ENCODE data around the gene NME8.

NME8 gene

GRCh38 chr7:37899712-37900247, 51.4 kb downstream of the NME8 start:
- DNase-seq (ENCODE audit: low read depth in 2 of 2) = no peak

- DNase-seq (ENCODE audit: low read depth in 2 of 2) = no peak
Measured at GRCh38 chr7:37901236-37901827, 52.9 kb downstream of the NME8 start.

DNA sequence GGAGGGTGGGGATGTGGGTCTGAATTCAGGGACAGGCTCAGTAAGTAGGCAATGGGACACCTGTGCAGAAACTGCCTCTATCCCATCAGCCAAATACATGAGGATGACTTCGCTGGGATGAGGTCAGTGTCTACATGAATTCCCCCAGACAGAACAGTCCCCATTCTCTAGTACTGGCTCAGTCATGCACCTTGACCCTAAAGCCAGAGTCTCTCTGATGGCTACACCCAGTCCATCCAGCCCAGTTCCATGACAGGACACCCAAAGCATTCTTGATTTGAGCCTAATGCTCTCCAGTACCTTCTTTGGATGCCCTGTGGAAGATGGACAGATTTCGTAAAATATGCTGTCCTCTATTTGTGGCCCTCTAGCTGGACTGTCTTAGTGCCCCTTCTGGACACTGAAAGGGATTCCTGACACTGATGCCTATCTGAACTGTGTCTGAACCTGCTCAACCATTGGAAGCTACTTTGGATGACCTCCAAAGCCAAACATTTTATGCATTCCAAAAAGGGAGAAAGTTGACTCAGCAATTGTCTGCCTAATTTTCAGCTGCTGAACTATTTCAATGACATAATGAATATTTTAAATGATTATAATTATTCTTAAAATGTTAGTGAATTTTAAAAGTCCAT, 53.6 kb downstream of the NME8 start:
- DNase-seq (ENCODE audit: low read depth in 2 of 2) = no peak

- DNase-seq (ENCODE audit: low read depth in 2 of 2) = no peak
Measured at GRCh38 chr7:37908221-37908788, 59.9 kb downstream of the NME8 start.

DNA sequence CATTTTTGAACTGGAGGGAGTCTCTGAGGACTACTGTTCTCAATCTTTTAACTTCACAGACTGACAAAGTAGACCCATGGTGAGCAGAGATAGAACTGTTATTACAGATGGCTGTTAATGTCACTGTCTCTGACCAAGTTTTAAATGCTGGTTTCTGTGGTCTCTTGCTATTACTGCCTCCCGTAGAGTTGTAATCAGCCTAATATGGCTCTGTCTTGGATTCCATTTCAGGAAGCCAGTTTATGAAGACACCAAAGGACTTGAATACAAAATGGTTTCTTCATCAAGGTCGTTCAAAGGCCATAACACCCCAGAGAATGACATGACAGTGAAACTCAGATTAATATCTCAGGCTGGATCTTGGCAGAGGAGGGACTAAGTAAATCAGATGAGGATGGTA, 64.4 kb downstream of the NME8 start:
- no peak for DNase-seq (ENCODE audit: low read depth in 2 of 2)

GRCh38 chr7:37915438-37915837, 67.0 kb downstream of the NME8 start:
- DNase-seq (ENCODE audit: low read depth in 2 of 2) = no peak

DNA sequence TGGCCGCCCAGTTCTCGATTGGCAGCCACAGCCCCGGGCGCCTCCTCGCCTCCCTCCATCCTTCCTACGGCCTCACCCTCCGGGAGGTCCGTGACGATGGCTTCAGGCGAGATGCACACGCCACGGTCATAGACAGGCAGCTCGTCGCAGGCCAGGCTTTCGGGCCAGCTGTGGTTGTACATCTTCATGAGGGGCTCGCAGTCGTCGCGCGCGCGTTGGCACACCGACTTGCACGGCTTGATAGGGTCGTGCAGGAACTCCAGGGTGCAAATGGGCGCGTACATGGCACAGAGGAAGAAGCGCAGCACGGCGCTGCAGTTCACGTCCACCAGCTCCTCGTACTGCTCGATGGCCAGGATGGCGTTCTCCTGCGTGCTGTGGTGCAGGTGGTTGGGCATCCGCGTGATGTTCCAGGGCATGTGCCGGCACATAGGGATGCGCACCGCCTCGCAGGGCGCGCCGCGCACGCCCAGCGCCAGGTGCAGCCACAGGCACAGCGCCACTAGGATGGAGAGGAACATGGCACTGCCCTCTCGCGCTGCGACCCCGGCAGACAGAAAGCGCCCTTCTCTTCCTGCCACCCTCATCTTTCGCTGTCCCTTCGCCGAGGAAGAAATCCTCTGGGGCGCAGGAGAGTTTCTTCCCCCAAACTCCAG, 67.7 kb downstream of the NME8 start:
- DNase-seq (ENCODE audit: low read depth in 2 of 2) = no peak

DNA sequence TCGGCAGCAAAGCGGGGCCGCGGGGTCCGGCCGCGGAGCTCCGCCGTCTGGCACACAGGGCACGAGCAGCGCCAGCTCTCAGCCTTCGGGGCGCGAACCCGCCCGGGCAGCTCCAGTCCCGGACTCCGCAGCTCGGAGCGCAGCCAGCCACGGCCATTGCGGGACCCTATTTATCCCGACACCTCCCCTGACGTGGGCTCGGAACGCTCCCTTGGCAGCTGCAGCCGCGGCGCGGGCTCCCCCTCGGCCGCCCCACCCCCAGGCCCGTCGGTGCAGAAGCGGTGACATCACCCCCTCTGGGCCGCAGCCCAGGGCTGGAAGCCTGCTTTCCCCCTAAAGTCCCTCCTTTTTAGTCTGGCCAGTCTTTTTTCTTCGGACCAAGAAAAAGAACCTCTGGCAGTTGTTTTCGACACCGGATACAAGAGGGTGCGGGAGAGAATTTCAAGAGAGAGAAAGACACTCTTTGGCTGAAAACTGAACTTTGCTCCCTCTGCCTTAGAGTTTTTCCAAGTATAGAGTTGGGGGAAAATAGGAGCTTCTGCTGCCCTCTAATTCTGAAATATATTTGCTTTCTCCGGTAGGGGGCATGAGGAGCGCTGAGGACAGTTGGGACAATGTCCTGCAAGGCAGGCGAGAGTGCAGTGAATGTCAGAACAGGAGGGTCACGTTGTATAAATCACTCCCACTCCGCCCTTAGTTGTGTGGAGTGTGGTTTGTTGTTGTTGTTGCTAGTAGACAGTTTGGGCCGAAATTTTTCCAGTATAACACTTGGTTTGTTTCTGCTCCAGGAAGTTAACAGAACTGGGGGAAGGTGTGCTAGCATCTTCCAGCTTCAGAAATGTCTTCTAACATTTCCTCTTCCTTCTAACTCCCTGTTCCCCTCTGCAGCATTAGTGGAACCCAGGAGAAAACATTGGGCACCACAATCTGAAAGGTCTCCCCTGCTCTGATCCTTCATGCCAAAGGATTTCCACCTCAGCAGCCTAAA, 68.6 kb downstream of the NME8 start, which contains the start of gene SFRP4:
TSS of gene SFRP4 (minus strand) at position 145 of the 988 bp plus-strand sequence. CDS start 280 bp downstream, outside the sequence.
- DNase-seq (ENCODE audit: low read depth in 2 of 2) = no peak

DNA sequence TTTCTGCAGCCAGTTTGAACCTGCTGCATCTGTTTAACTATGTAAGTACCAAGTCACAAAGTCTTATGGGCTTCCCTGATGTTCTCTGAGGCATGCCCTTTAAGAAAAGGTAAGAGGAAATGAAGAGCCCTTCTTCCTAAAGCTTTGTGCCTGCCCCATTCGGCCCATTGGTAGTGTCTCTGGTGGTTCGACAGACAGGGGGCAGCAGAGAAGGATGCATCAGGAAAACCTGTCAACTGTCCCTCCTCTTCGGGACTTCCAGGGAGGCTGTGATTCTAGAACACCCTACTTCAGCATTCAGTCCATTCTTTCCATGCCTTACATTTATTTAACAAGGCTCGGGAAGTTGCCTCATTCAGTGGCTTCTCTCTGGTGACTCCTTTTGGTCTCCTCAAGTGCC, 70.1 kb downstream of the NME8 start:
- DNase-seq (ENCODE audit: low read depth in 2 of 2) = no peak

DNA sequence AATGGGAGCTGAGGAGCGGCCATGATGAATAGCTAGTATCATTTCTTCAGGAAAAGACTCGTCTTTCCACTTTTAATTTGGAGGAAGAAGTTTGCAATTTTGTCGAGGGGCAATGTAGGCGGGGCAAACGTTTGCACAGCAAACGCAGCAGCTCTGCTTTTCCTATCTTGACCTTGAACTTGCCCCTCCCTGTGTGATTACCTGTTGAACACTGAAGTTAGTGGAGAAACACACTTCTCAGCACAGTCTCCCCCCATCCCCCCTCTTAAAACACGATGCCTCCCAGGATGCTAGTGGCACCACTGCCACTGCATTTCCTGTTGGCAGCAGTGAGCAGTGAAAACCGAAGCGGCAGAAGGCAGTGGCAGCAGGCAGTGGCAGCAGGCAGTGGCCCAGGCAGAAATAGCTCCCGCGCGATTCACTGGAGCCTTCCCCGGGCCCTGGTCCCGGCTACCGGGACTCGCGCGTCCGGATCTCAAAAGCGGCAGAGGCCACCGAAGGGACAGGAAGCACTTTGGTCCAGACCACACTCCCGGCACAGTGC, 72.0 kb downstream of the NME8 start, which contains the start of gene EPDR1:
TSS of gene EPDR1 (plus strand) at position 336 of the 544 bp plus-strand sequence. CDS start 300 bp downstream, outside the sequence.
- no peak for DNase-seq (ENCODE audit: low read depth in 2 of 2)

- no peak for DNase-seq (ENCODE audit: low read depth in 2 of 2)
Measured at GRCh38 chr7:37920849-37921805, 72.7 kb downstream of the NME8 start.

- DNase-seq (ENCODE audit: low read depth in 2 of 2) = no peak
Measured at GRCh38 chr7:37921876-37922275, 73.5 kb downstream of the NME8 start.

- no peak for DNase-seq (ENCODE audit: low read depth in 2 of 2)
Measured at GRCh38 chr7:37923996-37924395, 75.6 kb downstream of the NME8 start.

DNA sequence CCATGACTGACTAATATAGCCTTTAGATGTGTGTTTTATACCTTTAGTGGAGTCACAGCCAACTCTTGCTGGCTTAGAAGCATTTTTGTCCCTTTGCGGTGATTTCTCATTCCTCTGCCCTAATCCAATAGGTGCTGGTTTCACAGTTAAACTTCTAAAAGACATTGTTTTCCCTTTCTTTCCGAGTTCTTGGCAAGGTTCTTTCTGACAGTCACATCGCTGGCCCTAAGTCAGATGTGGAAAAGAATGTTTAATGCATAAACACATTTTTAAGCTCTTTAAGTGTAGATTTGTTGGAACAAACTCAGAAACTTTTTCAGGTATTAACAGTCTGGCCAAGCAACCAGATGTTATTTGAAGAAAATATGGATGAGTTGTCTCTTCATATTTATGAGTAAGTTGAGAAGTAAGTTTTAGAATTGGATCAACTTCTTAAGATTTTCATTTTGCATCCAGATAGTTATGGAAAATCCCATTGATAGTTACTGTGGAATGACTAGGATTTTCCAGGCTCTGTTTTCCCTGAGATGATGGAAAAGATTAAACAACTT, 76.2 kb downstream of the NME8 start:
- DNase-seq (ENCODE audit: low read depth in 2 of 2) = no peak

DNA sequence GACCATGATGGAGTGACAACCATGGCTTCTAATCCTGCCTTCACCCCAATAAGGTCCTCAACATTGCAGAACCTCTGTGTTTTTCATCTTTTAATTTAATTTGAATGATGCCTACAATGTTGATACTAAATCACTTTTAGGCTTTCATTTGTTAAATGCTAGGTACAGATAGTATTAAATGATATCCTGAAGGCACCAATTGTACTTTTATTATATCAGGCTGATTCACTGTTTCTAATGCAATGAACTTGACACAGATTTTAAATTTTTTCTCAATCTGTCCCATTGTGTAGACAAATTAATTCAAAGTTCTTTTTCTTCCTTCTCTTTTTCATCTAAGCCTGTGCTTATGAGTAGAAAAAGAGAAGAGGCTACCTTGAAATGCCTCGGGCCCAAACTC, 77.2 kb downstream of the NME8 start:
- DNase-seq (ENCODE audit: low read depth in 2 of 2) = no peak

GRCh38 chr7:37927773-37928444, 79.5 kb downstream of the NME8 start:
- no peak for DNase-seq (ENCODE audit: low read depth in 2 of 2)

GRCh38 chr7:37928878-37929277, 80.5 kb downstream of the NME8 start:
- DNase-seq (ENCODE audit: low read depth in 2 of 2) = no peak

DNA sequence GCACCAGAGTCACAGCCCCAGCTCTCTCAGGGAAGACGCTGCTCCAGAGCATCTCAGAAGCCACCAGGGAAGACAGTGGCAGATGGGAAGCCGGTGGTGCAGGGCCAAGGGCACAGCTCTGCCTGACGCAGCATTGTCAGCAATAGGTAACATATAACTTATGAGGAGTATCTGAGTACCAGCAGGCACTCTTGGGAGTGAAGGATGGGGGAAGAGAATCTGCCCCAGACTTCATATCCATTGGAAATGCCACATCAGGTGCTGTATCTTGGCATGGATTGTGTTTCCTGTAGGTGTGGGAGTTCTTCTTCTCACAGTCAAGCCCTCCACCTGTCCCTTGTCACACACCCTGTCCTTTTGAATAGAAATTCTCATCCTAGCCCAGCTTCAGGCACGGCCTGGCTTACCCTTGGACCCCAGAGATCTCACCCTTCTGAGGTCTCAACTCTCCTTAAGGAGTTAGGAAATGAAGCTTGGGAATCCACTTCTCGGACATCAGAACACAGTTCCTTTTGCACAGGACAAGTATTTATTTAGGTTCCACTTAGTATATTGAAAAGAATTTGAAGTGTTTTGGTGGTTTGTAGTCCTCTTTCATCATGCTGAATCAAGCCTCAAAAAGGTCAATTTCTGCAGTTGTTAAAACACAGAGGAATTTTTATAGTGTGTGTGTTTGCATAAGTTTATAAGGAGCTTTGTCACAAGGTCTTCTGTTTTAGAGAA, 82.0 kb downstream of the NME8 start:
- no peak for DNase-seq (ENCODE audit: low read depth in 2 of 2)
